K562 (cell line): ENCODE measurements around the gene SETMAR. TPM values are rescaled to one million over a fixed set of nuclear protein-coding genes. Genes with fewer than 3 reads are reported as not detected.

ENCODE experiments used
- FOXA3 ChIP-seq, 2 experiments: fragments of 450-650 bp in 1 of 2; sonication (generic) in 1 of 2; formaldehyde crosslinking; IDR thresholded peaks in 1 of 2; conservative IDR thresholded peaks in 1 of 2; 2 replicates each; pipeline versions ENCODE4 v1.4.0 to v1.8.0; 2020 to 2022; ENCODE audit warnings: mild to moderate bottlenecking in 2 of 2, missing genetic modification reagents in 1 of 2
- IRF1 ChIP-seq: sonication (generic); formaldehyde crosslinking; IDR thresholded peaks from 2 replicates; pipeline ENCODE4 v1.8.0; 2022; ENCODE audit warnings: missing genetic modification reagents, mild to moderate bottlenecking, borderline replicate concordance
- MGA ChIP-seq: fragments of 450-650 bp; IDR thresholded peaks from 2 replicates; pipeline ENCODE4 v1.6.1; 2016; ENCODE audit warnings: mild to moderate bottlenecking, moderate library complexity
- NR3C1 ChIP-seq: sonication (generic); formaldehyde crosslinking; IDR thresholded peaks from 2 replicates; pipeline ENCODE4 v1.8.1; 2022; ENCODE audit warnings: missing genetic modification reagents
- ZNF740 ChIP-seq, 3 experiments: fragments of 200-800 bp in 1 of 3; sonication (Bioruptor generic) in 1 of 3; sonication (generic) in 1 of 3; formaldehyde crosslinking in 1 of 3; IDR thresholded peaks; 2 replicates each; pipeline versions ENCODE4 v1.6.1 to v1.8.0; 2016 to 2022; ENCODE audit warnings: mild to moderate bottlenecking in 2 of 3, missing compliant biosample characterization in 2 of 3, missing genetic modification characterization in 2 of 3, missing genetic modification reagents in 1 of 3
- ZNF764 ChIP-seq: fragments of 250-450 bp; sonication (Bioruptor Pico); IDR thresholded peaks from 2 replicates; pipeline ENCODE4 v1.4.0; 2020; ENCODE audit warnings: low read depth, mild to moderate bottlenecking, moderate library complexity
- polyA plus RNA-seq, 8 experiments: library from polyadenylated mRNA; depleted of rRNA in 4 of 8; stranded (reverse) in 5 of 8; unstranded in 3 of 8; fragments of >200 nt; fragmentation: Nextera tagmentation in 2 of 8; fragmentation: Illumina TruSeq in 1 of 8; extraction: Ambion mirVana in 2 of 8; extraction: Trizol in 1 of 8; gene quantifications; 2 replicates each; pipeline versions ENCODE4 v1.2.1 to v1.2.3, GENCODE V29; 2011 to 2014; ENCODE audit warnings: inconsistent platforms in 1 of 8, missing spikeins in 1 of 8
- total RNA-seq, 7 experiments: library from RNA; depleted of rRNA in 6 of 7; stranded (reverse); fragments of >200 nt in 6 of 7; fragmentation: Illumina TruSeq in 2 of 7; extraction: Trizol in 2 of 7; gene quantifications; 2 replicates each; pipeline versions ENCODE4 v1.2.1 to v1.2.3, GENCODE V29; 2011 to 2021; ENCODE audit warnings: low replicate concordance in 1 of 7

The SETMAR gene
- total and polyA plus RNA-seq, 9 of the 15 experiments (the other 6 are each of a cell fraction or from before 2014, with no cell fraction given): 5.5 to 25.1 (median 18.2) TPM

- TF ChIP-seq MGA: no peak
- no peak for TF ChIP-seq ZNF764
- TF ChIP-seq IRF1: no peak
- no peak for TF ChIP-seq FOXA3 (CRISPR knock-in tag; conservative IDR thresholded peaks at IDR 0.05 in 1 of 2, IDR thresholded peaks at IDR 0.05 in 1 of 2)
- no peak for TF ChIP-seq ZNF740 (CRISPR knock-in tag; IDR thresholded peaks at IDR 0.05)
- TF ChIP-seq ZNF740 (tag; IDR thresholded peaks at IDR 0.05): no peak
- no peak for TF ChIP-seq NR3C1
Measured at GRCh38 chr3:4358273-4358672, 55.1 kb downstream of the SETMAR start (continued).
